ENCODE measurements around the gene DOCK4.

DOCK4 gene

GRCh38 chr7:111789048-111789320 lies 417.2 kb downstream of the DOCK4 start:
- DNase-seq (ENCODE audit: low read depth) = no peak
- H3K4me3 ChIP-seq (ENCODE audit: control insufficient read depth, low read depth, low read length) = no peak overlapping the region
- TF ChIP-seq, protein P1, sequence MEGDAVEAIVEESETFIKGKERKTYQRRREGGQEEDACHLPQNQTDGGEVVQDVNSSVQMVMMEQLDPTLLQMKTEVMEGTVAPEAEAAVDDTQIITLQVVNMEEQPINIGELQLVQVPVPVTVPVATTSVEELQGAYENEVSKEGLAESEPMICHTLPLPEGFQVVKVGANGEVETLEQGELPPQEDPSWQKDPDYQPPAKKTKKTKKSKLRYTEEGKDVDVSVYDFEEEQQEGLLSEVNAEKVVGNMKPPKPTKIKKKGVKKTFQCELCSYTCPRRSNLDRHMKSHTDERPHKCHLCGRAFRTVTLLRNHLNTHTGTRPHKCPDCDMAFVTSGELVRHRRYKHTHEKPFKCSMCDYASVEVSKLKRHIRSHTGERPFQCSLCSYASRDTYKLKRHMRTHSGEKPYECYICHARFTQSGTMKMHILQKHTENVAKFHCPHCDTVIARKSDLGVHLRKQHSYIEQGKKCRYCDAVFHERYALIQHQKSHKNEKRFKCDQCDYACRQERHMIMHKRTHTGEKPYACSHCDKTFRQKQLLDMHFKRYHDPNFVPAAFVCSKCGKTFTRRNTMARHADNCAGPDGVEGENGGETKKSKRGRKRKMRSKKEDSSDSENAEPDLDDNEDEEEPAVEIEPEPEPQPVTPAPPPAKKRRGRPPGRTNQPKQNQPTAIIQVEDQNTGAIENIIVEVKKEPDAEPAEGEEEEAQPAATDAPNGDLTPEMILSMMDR (IDR thresholded peaks at IDR 0.05; ENCODE audit: control insufficient read depth, insufficient read depth, low read depth, low read length, missing control alignments) = no peak

DNA sequence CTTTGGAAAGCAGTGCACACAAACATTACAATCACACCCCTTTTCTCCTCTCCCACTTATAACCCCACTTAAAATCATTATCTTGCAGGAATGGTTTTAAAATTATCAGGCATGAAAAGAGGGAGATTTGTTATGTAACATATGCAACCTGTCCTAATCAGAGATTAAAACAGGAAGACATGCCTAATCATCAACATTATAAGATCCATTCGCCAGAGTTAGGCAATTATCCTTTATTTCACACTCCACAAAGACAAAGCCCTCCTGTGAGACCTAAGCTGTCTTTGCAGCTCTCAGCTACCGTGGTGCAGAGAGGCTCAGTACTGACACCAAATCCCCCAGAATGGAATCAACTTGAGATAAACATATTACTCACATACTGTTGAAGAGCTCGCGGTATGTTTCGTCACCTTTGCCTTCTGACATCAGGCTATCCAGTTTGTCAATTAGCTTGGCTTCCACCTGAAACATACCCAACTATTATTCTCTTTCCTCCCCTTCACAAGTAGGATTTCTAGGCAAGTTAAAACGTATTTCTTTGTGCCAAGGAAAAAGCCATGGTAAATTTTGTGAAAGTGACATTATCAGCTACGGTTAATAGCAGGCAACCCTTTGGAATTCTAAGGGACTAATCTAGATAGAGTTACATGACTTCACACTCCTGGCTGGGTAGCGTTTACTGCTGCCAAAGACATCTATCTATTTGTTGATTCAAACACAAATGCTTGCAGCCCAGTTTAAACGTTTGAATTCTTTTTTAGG lies 417.7 kb downstream of the DOCK4 start:
- H3K4me3 ChIP-seq (ENCODE audit: control insufficient read depth, low read depth, low read length) = no peak overlapping the region
- TF ChIP-seq, protein P1 (IDR thresholded peaks at IDR 0.05; ENCODE audit: control insufficient read depth, insufficient read depth, low read depth, low read length, missing control alignments) = no peak
- no peak for DNase-seq (ENCODE audit: low read depth)

GRCh38 chr7:111787741-111788140 lies 418.5 kb downstream of the DOCK4 start:
- DNase-seq (ENCODE audit: low read depth) = no peak
- H3K4me3 ChIP-seq (ENCODE audit: control insufficient read depth, low read depth, low read length) = no peak overlapping the region
- TF ChIP-seq, protein P1 (IDR thresholded peaks at IDR 0.05; ENCODE audit: control insufficient read depth, insufficient read depth, low read depth, low read length, missing control alignments) = no peak

DNA sequence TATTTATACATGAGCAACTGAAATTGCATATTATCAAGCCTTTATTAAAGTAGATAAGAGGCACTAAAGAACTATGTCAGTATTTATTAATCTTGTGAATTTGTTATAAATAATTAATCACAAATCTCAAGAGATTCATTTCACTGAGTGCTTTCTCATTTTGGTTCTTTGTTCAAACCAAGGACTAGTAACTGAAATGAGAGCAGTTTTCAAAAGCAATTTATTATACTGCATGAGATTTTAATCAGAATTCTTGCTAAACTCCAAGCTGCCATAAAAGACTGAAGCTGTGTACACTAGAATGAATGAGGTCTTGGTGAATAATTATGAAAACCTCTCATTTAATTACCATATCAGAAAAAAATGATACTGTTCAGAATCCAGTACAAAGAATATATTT lies 419.1 kb downstream of the DOCK4 start:
- TF ChIP-seq, protein P1 (IDR thresholded peaks at IDR 0.05; ENCODE audit: control insufficient read depth, insufficient read depth, low read depth, low read length, missing control alignments) = no peak
- no peak for DNase-seq (ENCODE audit: low read depth)
- H3K4me3 ChIP-seq (ENCODE audit: control insufficient read depth, low read depth, low read length) = no peak overlapping the region

DNA sequence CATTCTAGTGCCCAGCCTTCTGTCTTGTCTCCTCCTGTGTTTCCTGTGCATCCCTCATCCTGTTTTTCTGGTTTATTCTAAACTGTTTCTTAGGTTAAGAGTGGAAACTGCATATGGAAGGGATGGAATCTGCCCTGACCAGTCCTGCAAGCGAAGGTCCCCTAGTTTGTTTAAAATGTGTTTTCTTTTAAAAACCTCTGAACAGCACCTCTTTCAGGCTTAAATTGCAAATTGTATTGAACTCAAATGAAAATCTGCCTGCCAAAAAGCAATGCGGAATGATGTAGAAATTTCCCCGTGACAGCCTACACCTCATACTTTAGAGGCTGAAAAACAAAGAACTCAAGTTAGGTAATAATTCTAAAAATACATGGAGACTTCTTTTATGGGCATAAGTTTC lies 421.1 kb downstream of the DOCK4 start:
- TF ChIP-seq, protein P1 (IDR thresholded peaks at IDR 0.05; ENCODE audit: control insufficient read depth, insufficient read depth, low read depth, low read length, missing control alignments) = no peak
- DNase-seq (ENCODE audit: low read depth) = no peak
- H3K4me3 ChIP-seq (ENCODE audit: control insufficient read depth, low read depth, low read length) = no peak overlapping the region

DNA sequence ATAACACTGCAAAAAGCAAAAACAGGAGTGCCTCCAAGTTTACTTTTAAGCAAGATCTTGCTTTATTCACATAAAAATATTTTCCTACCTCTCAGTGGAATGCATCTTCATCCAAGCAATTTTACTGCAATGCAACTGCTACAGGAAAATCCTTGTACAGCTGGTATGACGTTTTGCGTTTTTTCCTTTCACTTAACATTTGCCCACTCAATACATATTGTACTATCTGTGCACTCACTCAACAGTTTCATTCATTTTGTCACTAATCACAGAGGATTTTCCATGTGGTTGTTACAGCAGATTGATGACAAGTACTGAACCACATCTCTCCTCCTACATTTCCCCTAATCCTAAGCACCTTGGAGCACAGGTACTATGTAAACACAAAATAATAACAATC lies 421.9 kb downstream of the DOCK4 start:
- H3K4me3 ChIP-seq (ENCODE audit: control insufficient read depth, low read depth, low read length) = no peak overlapping the region
- TF ChIP-seq, protein P1 (IDR thresholded peaks at IDR 0.05; ENCODE audit: control insufficient read depth, insufficient read depth, low read depth, low read length, missing control alignments) = no peak
- no peak for DNase-seq (ENCODE audit: low read depth)
